ENCODE results near the gene SDK2. TPM values are rescaled to one million over a fixed set of nuclear protein-coding genes. Genes with fewer than 3 reads are reported as not detected.

SDK2 gene
- polyA plus RNA-seq, 2 donors: 0.29 to 0.55 TPM

DNA sequence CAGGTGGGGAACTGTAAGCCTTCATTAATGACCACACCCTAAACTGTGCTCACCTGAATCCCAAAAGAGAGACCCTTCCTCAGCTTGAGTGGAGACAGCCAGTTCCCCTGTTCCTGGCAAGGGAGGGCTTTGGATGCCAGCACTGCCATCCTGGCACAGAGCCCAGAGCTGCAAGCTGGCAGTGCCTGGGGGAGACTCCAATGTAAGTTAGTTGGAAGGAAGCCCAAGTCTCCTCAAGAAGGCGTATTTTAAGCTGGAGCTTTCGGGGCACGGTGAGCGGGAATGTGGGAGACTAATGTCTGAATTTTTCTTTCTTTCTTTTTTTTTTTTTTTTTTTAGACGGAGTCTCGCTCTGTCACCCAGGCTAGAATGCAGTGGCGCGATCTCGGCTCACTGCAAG lies 337.1 kb downstream of the SDK2 start:
- WGBS, 2 donors: 29 to 40% methylated on average over 4 to 8 of the region's 9 CpGs

DNA sequence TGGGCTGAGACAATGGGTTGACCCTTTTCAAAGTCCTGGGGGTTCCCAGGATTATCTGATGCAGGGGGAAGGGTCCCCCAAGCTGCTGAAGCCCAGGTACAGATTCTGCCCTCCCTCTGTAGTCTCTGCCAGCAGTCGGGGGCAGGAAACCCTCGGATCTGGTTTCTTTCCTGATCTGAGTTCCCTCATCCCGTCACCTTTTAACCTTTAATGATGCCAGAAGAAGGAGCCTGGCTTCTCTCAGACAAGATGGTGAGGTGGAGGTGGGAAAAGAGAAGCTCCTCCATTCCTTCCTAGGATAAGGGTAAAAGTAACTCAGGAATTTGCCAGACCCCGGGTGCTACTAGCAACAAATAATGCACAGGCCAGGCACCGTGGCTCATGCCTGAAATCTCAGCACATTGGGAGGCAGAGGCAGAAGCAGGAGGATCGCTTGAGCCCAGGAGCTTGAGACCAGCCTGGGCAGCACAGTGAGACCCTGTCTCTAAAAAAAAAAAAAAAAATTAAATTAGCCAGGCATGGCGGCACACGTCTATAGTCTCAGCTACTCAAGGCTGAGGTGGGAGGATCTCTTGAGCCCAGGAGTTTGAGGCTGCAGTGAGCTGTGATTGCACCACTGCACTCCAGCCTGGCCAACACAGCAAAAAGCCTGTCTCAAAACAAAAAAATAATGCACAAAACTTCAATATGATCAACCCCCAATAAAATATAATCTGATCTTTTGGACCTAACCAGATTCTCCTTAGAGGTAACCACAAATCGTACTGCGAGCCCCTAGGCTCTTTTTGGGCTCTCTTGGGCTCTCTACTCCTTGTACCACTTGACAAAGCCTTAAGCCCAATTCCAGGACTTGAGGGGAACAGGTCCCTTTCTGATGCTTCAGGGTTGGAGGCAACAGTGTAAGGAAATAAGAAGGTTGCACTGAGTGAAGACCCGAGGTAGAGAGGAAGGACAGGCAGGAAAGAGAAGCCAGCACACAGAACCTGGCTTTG lies 338.1 kb downstream of the SDK2 start:
- Histone ChIP-seq H3K27ac (ENCODE audit: low read depth in 2 of 2, low read length in 1 of 2) (peak overlapping the region; percentile 82 to 90), H3K27me3 (ENCODE audit: control insufficient read depth in 1 of 2, insufficient read depth in 2 of 2, low read length in 2 of 2) (no peaks in the 10 kb centered on the region), H3K4me1 (ENCODE audit: control insufficient read depth in 2 of 2, insufficient read depth in 2 of 2, low read length in 1 of 2) (peaks cover 0 to 24% of the 10 kb centered on the region in 2 donors), H3K4me3 (ENCODE audit: low read depth in 1 of 2, low read length in 2 of 2) (no peak overlapping the region), H3K9me3 (ENCODE audit: control insufficient read depth in 2 of 2, insufficient read depth in 1 of 2, low read depth in 1 of 2, low read length in 1 of 2) (no peaks in the 10 kb centered on the region), H3K36me3 (ENCODE audit: control insufficient read depth in 2 of 2, insufficient read depth in 2 of 2, low read length in 1 of 2) (peaks cover 0 to 2% of the 10 kb centered on the region in 2 donors)
- 40 to 45% methylated on average over 11 of the region's 11 CpGs for WGBS, 2 donors

More for the DNA sequence above, 337.1 kb downstream of the SDK2 start:
- peaks cover 0 to 24% of the 10 kb centered on the region in 2 donors for H3K4me1 ChIP-seq (ENCODE audit: control insufficient read depth in 2 of 2, insufficient read depth in 2 of 2, low read length in 1 of 2)
- no peaks in the 10 kb centered on the region for H3K27me3 ChIP-seq (ENCODE audit: control insufficient read depth in 1 of 2, insufficient read depth in 2 of 2, low read length in 2 of 2)
- peak overlapping the region; percentile 31 to 82 for H3K27ac ChIP-seq (ENCODE audit: low read depth in 2 of 2, low read length in 1 of 2)
- H3K4me3 ChIP-seq (ENCODE audit: low read depth in 1 of 2, low read length in 2 of 2): no peak overlapping the region
- H3K9me3 ChIP-seq (ENCODE audit: control insufficient read depth in 2 of 2, insufficient read depth in 1 of 2, low read depth in 1 of 2, low read length in 1 of 2): no peaks in the 10 kb centered on the region
- peaks cover 0 to 2% of the 10 kb centered on the region in 2 donors for H3K36me3 ChIP-seq (ENCODE audit: control insufficient read depth in 2 of 2, insufficient read depth in 2 of 2, low read length in 1 of 2)

DNA sequence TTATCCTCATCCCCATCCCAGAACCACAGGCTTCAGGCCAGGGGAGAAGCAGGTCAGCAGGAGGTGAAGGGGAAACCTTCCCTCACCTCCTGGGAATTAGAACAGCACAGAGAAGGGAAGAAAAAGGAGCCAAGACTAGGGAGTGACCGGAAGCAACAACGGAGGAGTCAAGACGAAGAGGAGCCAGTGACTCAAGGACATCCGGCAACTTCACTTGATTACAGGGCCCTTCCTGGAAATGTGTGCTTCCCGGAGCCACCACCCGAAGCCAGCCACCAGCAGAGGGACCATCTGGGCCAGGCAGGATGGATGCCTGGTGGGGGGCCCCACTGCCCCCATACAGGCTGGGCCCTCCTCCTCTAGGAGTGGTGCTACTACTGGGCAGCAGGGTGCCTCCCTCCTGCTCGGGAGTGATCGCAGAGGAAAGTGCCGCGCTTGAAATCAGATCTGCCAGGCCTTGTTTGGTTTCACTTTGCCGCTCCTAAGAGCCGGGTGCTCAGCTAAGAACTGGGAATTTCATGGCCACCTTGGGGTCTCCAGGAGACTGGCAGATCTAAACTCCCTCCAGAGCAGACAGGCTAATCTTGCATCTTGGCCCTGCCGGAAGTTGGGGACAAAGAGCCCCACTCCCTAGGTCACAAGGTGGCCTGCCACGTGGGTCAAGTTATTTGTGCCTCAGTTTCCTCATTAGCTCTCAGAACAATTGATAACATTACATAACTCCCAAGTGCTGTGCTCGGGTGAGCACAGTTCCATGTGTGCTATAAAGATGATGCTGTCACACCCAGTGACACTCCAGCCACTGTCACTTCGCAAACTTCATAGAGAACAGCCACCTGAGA lies 339.1 kb downstream of the SDK2 start:
- H3K36me3 ChIP-seq (ENCODE audit: control insufficient read depth in 2 of 2, insufficient read depth in 2 of 2, low read length in 1 of 2): peaks cover 0 to 2% of the 10 kb centered on the region in 2 donors
- peaks cover 0 to 26% of the 10 kb centered on the region in 2 donors for H3K4me1 ChIP-seq (ENCODE audit: control insufficient read depth in 2 of 2, insufficient read depth in 2 of 2, low read length in 1 of 2)
- H3K27me3 ChIP-seq (ENCODE audit: control insufficient read depth in 1 of 2, insufficient read depth in 2 of 2, low read length in 2 of 2): no peaks in the 10 kb centered on the region
- peak overlapping the region; percentile 31 to 39 for H3K4me3 ChIP-seq (ENCODE audit: low read depth in 1 of 2, low read length in 2 of 2)
- WGBS, 2 donors: 13 to 18% methylated on average over 16 of the region's 16 CpGs
- no peaks in the 10 kb centered on the region for H3K9me3 ChIP-seq (ENCODE audit: control insufficient read depth in 2 of 2, insufficient read depth in 1 of 2, low read depth in 1 of 2, low read length in 1 of 2)
- peak overlapping the region; percentile 80 to 90 for H3K27ac ChIP-seq (ENCODE audit: low read depth in 2 of 2, low read length in 1 of 2)

DNA sequence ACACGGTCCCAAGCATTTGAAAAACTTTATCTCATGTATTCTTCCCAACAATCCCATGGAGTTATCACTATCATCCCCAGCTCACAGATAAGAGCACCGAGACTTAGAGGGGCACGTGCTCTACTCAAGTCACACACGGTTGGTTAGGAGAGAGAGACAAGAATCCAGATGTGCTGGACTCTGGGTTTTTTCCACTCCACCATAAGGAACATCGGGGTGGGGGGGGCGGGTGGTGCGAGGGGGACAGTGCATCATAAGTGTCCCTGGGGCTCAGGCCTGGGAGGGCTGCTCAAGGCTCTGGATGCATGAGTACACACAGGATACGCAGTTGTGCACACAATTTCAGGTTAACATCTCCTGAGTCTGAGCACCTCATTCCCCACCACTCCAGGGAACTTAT lies 339.8 kb downstream of the SDK2 start:
- H3K4me3 ChIP-seq (ENCODE audit: low read depth in 1 of 2, low read length in 2 of 2): no peak overlapping the region
- peaks cover 0 to 2% of the 10 kb centered on the region in 2 donors for H3K36me3 ChIP-seq (ENCODE audit: control insufficient read depth in 2 of 2, insufficient read depth in 2 of 2, low read length in 1 of 2)
- no peaks in the 10 kb centered on the region for H3K9me3 ChIP-seq (ENCODE audit: control insufficient read depth in 2 of 2, insufficient read depth in 1 of 2, low read depth in 1 of 2, low read length in 1 of 2)
- no peaks in the 10 kb centered on the region for H3K27me3 ChIP-seq (ENCODE audit: control insufficient read depth in 1 of 2, insufficient read depth in 2 of 2, low read length in 2 of 2)
- WGBS, 2 donors: 31 to 36% methylated on average over 8 of the region's 8 CpGs
- peak overlapping the region; percentile 80 to 90 for H3K27ac ChIP-seq (ENCODE audit: low read depth in 2 of 2, low read length in 1 of 2)
- H3K4me1 ChIP-seq (ENCODE audit: control insufficient read depth in 2 of 2, insufficient read depth in 2 of 2, low read length in 1 of 2): peaks cover 0 to 30% of the 10 kb centered on the region in 2 donors

GRCh38 chr17:73302189-73302588 lies 342.1 kb downstream of the SDK2 start:
- Histone ChIP-seq H3K36me3 (ENCODE audit: control insufficient read depth in 2 of 2, insufficient read depth in 2 of 2, low read length in 1 of 2) (no peaks in the 10 kb centered on the region), H3K9me3 (ENCODE audit: control insufficient read depth in 2 of 2, insufficient read depth in 1 of 2, low read depth in 1 of 2, low read length in 1 of 2) (no peaks in the 10 kb centered on the region), H3K4me1 (ENCODE audit: control insufficient read depth in 2 of 2, insufficient read depth in 2 of 2, low read length in 1 of 2) (peaks cover 0 to 25% of the 10 kb centered on the region in 2 donors), H3K4me3 (ENCODE audit: low read depth in 1 of 2, low read length in 2 of 2) (no peak overlapping the region), H3K27ac (ENCODE audit: low read depth in 2 of 2, low read length in 1 of 2) (no peak overlapping the region), H3K27me3 (ENCODE audit: control insufficient read depth in 1 of 2, insufficient read depth in 2 of 2, low read length in 2 of 2) (no peaks in the 10 kb centered on the region)
- WGBS, 2 donors: 41 to 44% methylated on average over 3 of the region's 3 CpGs

DNA sequence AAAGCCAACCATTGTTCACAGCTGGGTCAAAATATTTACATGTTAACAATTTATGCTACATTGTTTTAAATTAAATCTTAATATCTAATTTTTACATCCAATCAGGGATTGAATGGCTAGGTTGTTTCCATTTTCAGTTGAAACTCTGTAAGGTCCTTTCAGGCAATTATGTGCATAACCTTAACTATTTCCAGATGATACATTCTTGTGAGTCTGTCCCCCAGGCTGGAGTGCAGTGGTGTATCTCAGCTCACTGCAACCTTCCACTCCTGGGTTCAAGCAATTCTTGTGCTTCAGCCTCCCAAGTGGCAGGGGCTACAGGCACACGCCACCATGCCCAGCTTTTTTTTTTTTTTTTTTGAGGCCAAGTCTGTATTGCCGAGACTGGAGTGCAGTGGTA lies 342.9 kb downstream of the SDK2 start:
- 74 to 81% methylated on average over 2 of the region's 2 CpGs for WGBS, 2 donors
- Histone ChIP-seq H3K9me3 (ENCODE audit: control insufficient read depth in 2 of 2, insufficient read depth in 1 of 2, low read depth in 1 of 2, low read length in 1 of 2) (no peaks in the 10 kb centered on the region), H3K36me3 (ENCODE audit: control insufficient read depth in 2 of 2, insufficient read depth in 2 of 2, low read length in 1 of 2) (no peaks in the 10 kb centered on the region), H3K4me3 (ENCODE audit: low read depth in 1 of 2, low read length in 2 of 2) (no peak overlapping the region), H3K4me1 (ENCODE audit: control insufficient read depth in 2 of 2, insufficient read depth in 2 of 2, low read length in 1 of 2) (peaks cover 0 to 19% of the 10 kb centered on the region in 2 donors), H3K27me3 (ENCODE audit: control insufficient read depth in 1 of 2, insufficient read depth in 2 of 2, low read length in 2 of 2) (no peaks in the 10 kb centered on the region), H3K27ac (ENCODE audit: low read depth in 2 of 2, low read length in 1 of 2) (no peak overlapping the region)

GRCh38 chr17:73300392-73300791 lies 343.9 kb downstream of the SDK2 start:
- peaks cover 0 to 16% of the 10 kb centered on the region in 2 donors for H3K4me1 ChIP-seq (ENCODE audit: control insufficient read depth in 2 of 2, insufficient read depth in 2 of 2, low read length in 1 of 2)
- no peak overlapping the region for H3K4me3 ChIP-seq (ENCODE audit: low read depth in 1 of 2, low read length in 2 of 2)
- peak overlapping the region in 1 of 2 donors; percentile 46 for H3K27ac ChIP-seq (ENCODE audit: low read depth in 2 of 2, low read length in 1 of 2)
- WGBS, 2 donors: 67 to 68% methylated on average over 3 of the region's 3 CpGs
- H3K27me3 ChIP-seq (ENCODE audit: control insufficient read depth in 1 of 2, insufficient read depth in 2 of 2, low read length in 2 of 2): no peaks in the 10 kb centered on the region
- no peaks in the 10 kb centered on the region for H3K9me3 ChIP-seq (ENCODE audit: control insufficient read depth in 2 of 2, insufficient read depth in 1 of 2, low read depth in 1 of 2, low read length in 1 of 2)
- H3K36me3 ChIP-seq (ENCODE audit: control insufficient read depth in 2 of 2, insufficient read depth in 2 of 2, low read length in 1 of 2): no peaks in the 10 kb centered on the region

- Histone ChIP-seq H3K36me3 (ENCODE audit: control insufficient read depth in 2 of 2, insufficient read depth in 2 of 2, low read length in 1 of 2) (peaks cover 0 to 3% of the 10 kb centered on the region in 2 donors), H3K27ac (ENCODE audit: low read depth in 2 of 2, low read length in 1 of 2) (peak overlapping the region; percentile 8 to 27), H3K27me3 (ENCODE audit: control insufficient read depth in 1 of 2, insufficient read depth in 2 of 2, low read length in 2 of 2) (no peaks in the 10 kb centered on the region), H3K4me1 (ENCODE audit: control insufficient read depth in 2 of 2, insufficient read depth in 2 of 2, low read length in 1 of 2) (peaks cover 3 to 15% of the 10 kb centered on the region in 2 donors), H3K4me3 (ENCODE audit: low read depth in 1 of 2, low read length in 2 of 2) (no peak overlapping the region), H3K9me3 (ENCODE audit: control insufficient read depth in 2 of 2, insufficient read depth in 1 of 2, low read depth in 1 of 2, low read length in 1 of 2) (no peaks in the 10 kb centered on the region)
- 51 to 64% methylated on average over 15 of the region's 15 CpGs for WGBS, 2 donors
Observed at GRCh38 chr17:73297934-73298861, 346.0 kb downstream of the SDK2 start.
